ENCODE measurements around the gene ACSL6. TPM values are rescaled to one million over a fixed set of nuclear protein-coding genes. Genes with fewer than 3 reads are reported as not detected.
A peak's percentile ranks its signal among the peaks of the same experiment; 100 is the strongest.

The ACSL6 gene
- total RNA-seq, 2 experiments from 2014 or later, result 3.3 to 4.7 TPM

DNA sequence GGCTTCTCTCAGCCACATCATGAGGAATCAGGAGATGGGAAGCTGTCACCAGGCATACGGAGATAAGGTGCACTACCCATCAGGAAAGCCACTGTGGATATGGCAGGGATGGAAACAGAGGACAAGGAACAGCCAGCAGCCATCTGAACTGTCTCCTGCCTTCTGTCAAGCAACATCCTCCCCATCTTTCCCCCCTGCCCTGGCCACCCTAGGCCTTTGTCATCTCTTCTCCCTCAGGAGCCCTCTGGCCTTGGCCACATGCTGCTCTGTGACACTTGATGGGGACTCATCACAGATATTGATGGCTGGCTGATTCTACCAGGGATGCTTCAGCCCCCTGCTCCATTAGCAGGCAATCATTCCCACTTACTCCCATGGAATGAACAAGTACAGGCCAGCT lies 44.9 kb downstream of the ACSL6 start:
- CTCF ChIA-PET, result no interaction called here
- ATAC-seq (no peak), DNase-seq (no peak)
- Mint-ChIP-seq H3K27me3 (no peaks in the 10 kb centered on the region), H3K4me1 (ENCODE audit: low read depth) (no peaks in the 10 kb centered on the region), H3K9me3 (no peaks in the 10 kb centered on the region), H3K4me3 (no peak overlapping the region), H3K27ac (no peak overlapping the region), H3K36me3 (ENCODE audit: low read depth) (peaks cover 3% of the 10 kb centered on the region)
- TF ChIP-seq CTCF (IDR thresholded peaks at IDR 0.05), result no peak
- POLR2A ChIA-PET, result no interaction called here
- intact Hi-C loops (cut with micrococcal nuclease), result no loop called here

GRCh38 chr5:131965826-131966415 lies 45.5 kb downstream of the ACSL6 start:
- Mint-ChIP-seq H3K27ac (no peak overlapping the region), H3K4me1 (ENCODE audit: low read depth) (no peaks in the 10 kb centered on the region)
- CTCF ChIA-PET, result no interaction called here

GRCh38 chr5:131959906-131960305 lies 51.6 kb downstream of the ACSL6 start:
- peaks cover 16% of the 10 kb centered on the region for H3K4me1 Mint-ChIP-seq (ENCODE audit: low read depth)
- H3K36me3 Mint-ChIP-seq (ENCODE audit: low read depth), result peaks cover 9% of the 10 kb centered on the region
- CTCF ChIA-PET, result interaction anchor here (1.0 kb wide), 1 partner anchor 11 kb away, joined by 3 read pairs; no protein-coding TSS in a partner anchor
- no peaks in the 10 kb centered on the region for H3K9me3 Mint-ChIP-seq
- peak overlapping the region; percentile 8 for H3K27ac Mint-ChIP-seq
- ATAC-seq (peak; percentile 83), DNase-seq (peak; percentile 40)
- TF ChIP-seq CTCF (IDR thresholded peaks at IDR 0.05), result no peak
- H3K4me3 Mint-ChIP-seq, result no peak overlapping the region
- intact Hi-C loops (cut with micrococcal nuclease), result no loop called here
- H3K27me3 Mint-ChIP-seq, result no peaks in the 10 kb centered on the region
- POLR2A ChIA-PET, result no interaction called here

More at GRCh38 chr5:131965826-131966415, 45.5 kb downstream of the ACSL6 start:
- no peak for ATAC-seq
- Mint-ChIP-seq H3K36me3 (ENCODE audit: low read depth) (peaks cover 3% of the 10 kb centered on the region), H3K9me3 (no peaks in the 10 kb centered on the region), H3K4me3 (no peak overlapping the region), H3K27me3 (no peaks in the 10 kb centered on the region)
- POLR2A ChIA-PET, result no interaction called here
- intact Hi-C loops (cut with micrococcal nuclease), result no loop called here
- DNase-seq, result no peak
- no peak for TF ChIP-seq CTCF (IDR thresholded peaks at IDR 0.05)

DNA sequence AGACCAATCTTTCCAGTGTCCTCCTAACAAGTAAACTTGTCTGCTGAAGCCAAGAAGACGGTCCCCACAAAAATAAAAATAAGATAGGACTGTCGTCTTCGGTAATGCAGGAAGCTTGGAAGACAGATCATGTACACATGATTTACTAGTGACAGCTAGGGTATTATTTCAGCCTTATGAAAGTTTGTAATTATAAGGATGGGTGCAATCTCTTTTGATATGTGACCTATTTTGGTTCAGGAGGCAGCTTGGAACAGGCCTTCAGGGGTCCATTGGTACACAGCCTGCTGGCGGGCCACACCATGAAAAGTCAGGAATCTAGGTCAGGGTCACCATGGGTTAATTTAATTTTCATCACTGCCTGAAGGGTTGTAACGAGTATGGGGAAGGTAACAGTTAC lies 52.3 kb downstream of the ACSL6 start:
- no peaks in the 10 kb centered on the region for H3K9me3 Mint-ChIP-seq

More for the DNA sequence above, 52.3 kb downstream of the ACSL6 start:
- Mint-ChIP-seq H3K36me3 (ENCODE audit: low read depth) (peaks cover 9% of the 10 kb centered on the region), H3K27ac (no peak overlapping the region), H3K4me1 (ENCODE audit: low read depth) (peaks cover 17% of the 10 kb centered on the region), H3K27me3 (no peaks in the 10 kb centered on the region), H3K4me3 (no peak overlapping the region)
- ChIA-PET CTCF (no interaction called here), POLR2A (no interaction called here)
- DNase-seq, result no peak
- no peak for ATAC-seq
- no peak for TF ChIP-seq CTCF (IDR thresholded peaks at IDR 0.05)
- intact Hi-C loops (cut with micrococcal nuclease), result no loop called here

Measured in activated CD8-positive, alpha-beta T cell treated with anti-CD3 and anti-CD28 coated beads for 36 hours (primary cell).